HUES64 (cell line): ENCODE data around the gene CX3CL1.
A peak's percentile ranks its signal among the peaks of the same experiment; 100 is the strongest.

Source experiments
- H3K27ac ChIP-seq: 2 replicates; pipeline ENCODE4 v1.7.0; 2013; ENCODE audit warnings: low read depth, low read length, inconsistent platforms
- H3K27me3 ChIP-seq: 2 replicates; pipeline ENCODE4 v1.6.1; 2013; ENCODE audit warnings: mild to moderate bottlenecking, low read length; ENCODE audit not compliant: insufficient read depth
- H3K36me3 ChIP-seq: 2 replicates; pipeline ENCODE4 v1.6.1; 2013; ENCODE audit warnings: mild to moderate bottlenecking, low read length; ENCODE audit not compliant: insufficient read depth
- H3K4me1 ChIP-seq: 2 replicates; pipeline ENCODE4 v1.6.1; 2013; ENCODE audit warnings: mild to moderate bottlenecking, low read length, moderate library complexity; ENCODE audit not compliant: insufficient read depth
- H3K4me3 ChIP-seq: 2 replicates; pipeline ENCODE4 v1.5.1; 2013; ENCODE audit warnings: mild to moderate bottlenecking, low read length, moderate library complexity
- H3K9ac ChIP-seq: 2 replicates; pipeline ENCODE4 v1.6.1; 2013; ENCODE audit warnings: mild to moderate bottlenecking, low read depth, low read length
- H3K9me3 ChIP-seq: 2 replicates; pipeline ENCODE4 v1.6.1; 2013; ENCODE audit warnings: low read depth, low read length; ENCODE audit not compliant: insufficient read depth
- WGBS: fragments of 150-250, 120-280 bp; methylation state at CpG from one replicate; pipeline ENCODE4 v1.1.7; 2013; ENCODE audit warnings: missing lambda C conversion rate; 5-methylcytosine and 5-hydroxymethylcytosine counted together

The CX3CL1 gene

GRCh38 chr16:57358086-57358420, 14.2 kb upstream of the CX3CL1 start:
- 92% methylated on average over 7 of the region's 7 CpGs for WGBS
- no peaks in the 10 kb centered on the region for H3K9me3 ChIP-seq
- no peak overlapping the region for H3K27ac ChIP-seq
- no peaks in the 10 kb centered on the region for H3K4me1 ChIP-seq
- peaks cover 2% of the 10 kb centered on the region; the same call in 1 of the 2 replicates for H3K27me3 ChIP-seq
- no peak overlapping the region for H3K4me3 ChIP-seq
- H3K36me3 ChIP-seq = no peaks in the 10 kb centered on the region
- no peak overlapping the region for H3K9ac ChIP-seq

- H3K27me3 ChIP-seq = peaks cover 2% of the 10 kb centered on the region; the same call in 1 of the 2 replicates
- H3K4me3 ChIP-seq = no peak within 1 kb of the TSS
- H3K4me1 ChIP-seq = no peaks in the 10 kb centered on the region
- H3K27ac ChIP-seq = no peak within 1 kb of the TSS
- H3K36me3 ChIP-seq = no peaks in the 10 kb centered on the region
- H3K9me3 ChIP-seq = no peaks in the 10 kb centered on the region
- WGBS = 87% methylated on average over 9 of the region's 9 CpGs
- H3K9ac ChIP-seq = no peak within 1 kb of the TSS
Measured at GRCh38 chr16:57358527-57359095, 13.7 kb upstream of the CX3CL1 start, which contains the start of gene CCL22. TSS of gene CCL22 (plus strand) at chr16:57358783. CDS start at chr16:57358817, 34 bp downstream.

GRCh38 chr16:57360321-57360935, 11.9 kb upstream of the CX3CL1 start:
- Histone ChIP-seq H3K4me1 (no peaks in the 10 kb centered on the region), H3K4me3 (no peak overlapping the region), H3K36me3 (no peaks in the 10 kb centered on the region), H3K27ac (no peak overlapping the region), H3K9ac (no peak overlapping the region), H3K9me3 (no peaks in the 10 kb centered on the region), H3K27me3 (peaks cover 2% of the 10 kb centered on the region; the same call in 1 of the 2 replicates)
- WGBS = 95% methylated on average over 16 of the region's 16 CpGs

- Histone ChIP-seq H3K4me3 (no peak overlapping the region), H3K27ac (no peak overlapping the region), H3K27me3 (no peaks in the 10 kb centered on the region), H3K36me3 (no peaks in the 10 kb centered on the region), H3K9me3 (no peaks in the 10 kb centered on the region), H3K9ac (no peak overlapping the region), H3K4me1 (no peaks in the 10 kb centered on the region)
- 89% methylated on average over 4 of the region's 4 CpGs for WGBS
Measured at GRCh38 chr16:57361404-57361803, 10.9 kb upstream of the CX3CL1 start.

- no peak overlapping the region for H3K27ac ChIP-seq
- no peaks in the 10 kb centered on the region for H3K27me3 ChIP-seq
- no peak overlapping the region for H3K4me3 ChIP-seq
- 92% methylated on average over 3 of the region's 3 CpGs for WGBS
- no peaks in the 10 kb centered on the region for H3K36me3 ChIP-seq
- H3K9me3 ChIP-seq = no peaks in the 10 kb centered on the region
- H3K9ac ChIP-seq = no peak overlapping the region
- no peaks in the 10 kb centered on the region for H3K4me1 ChIP-seq
Measured at GRCh38 chr16:57364143-57364542, 8.1 kb upstream of the CX3CL1 start.

GRCh38 chr16:57366544-57367040, 5.7 kb upstream of the CX3CL1 start:
- WGBS = 86% methylated on average over 6 of the region's 6 CpGs
- H3K27me3 ChIP-seq = no peaks in the 10 kb centered on the region
- H3K9ac ChIP-seq = no peak overlapping the region
- H3K36me3 ChIP-seq = no peaks in the 10 kb centered on the region
- H3K4me3 ChIP-seq = no peak overlapping the region
- no peak overlapping the region for H3K27ac ChIP-seq
- no peaks in the 10 kb centered on the region for H3K9me3 ChIP-seq
- no peaks in the 10 kb centered on the region for H3K4me1 ChIP-seq

GRCh38 chr16:57367116-57367752, 5.1 kb upstream of the CX3CL1 start:
- Histone ChIP-seq H3K4me1 (no peaks in the 10 kb centered on the region), H3K9me3 (no peaks in the 10 kb centered on the region), H3K27me3 (no peaks in the 10 kb centered on the region), H3K36me3 (no peaks in the 10 kb centered on the region), H3K9ac (no peak overlapping the region), H3K27ac (no peak overlapping the region), H3K4me3 (no peak overlapping the region)
- WGBS = 92% methylated on average over 5 of the region's 7 CpGs

GRCh38 chr16:57371494-57372371, 557 bp upstream of the CX3CL1 start:
- no peaks in the 10 kb centered on the region for H3K9me3 ChIP-seq
- peaks cover 16% of the 10 kb centered on the region for H3K4me1 ChIP-seq
- H3K27me3 ChIP-seq = no peaks in the 10 kb centered on the region
- WGBS = 80% methylated on average over 15 of the region's 15 CpGs
- no peak overlapping the region for H3K9ac ChIP-seq
- H3K27ac ChIP-seq = no peak overlapping the region
- H3K36me3 ChIP-seq = no peaks in the 10 kb centered on the region
- H3K4me3 ChIP-seq = no peak overlapping the region

GRCh38 chr16:57373117-57373947, 1.0 kb downstream of the CX3CL1 start:
- H3K4me3 ChIP-seq = peak overlapping the region; percentile 49; the same call in 1 of the 2 replicates
- H3K9me3 ChIP-seq = no peaks in the 10 kb centered on the region
- no peak overlapping the region for H3K27ac ChIP-seq
- no peaks in the 10 kb centered on the region for H3K27me3 ChIP-seq
- 69% methylated on average over 9 of the region's 9 CpGs for WGBS
- no peaks in the 10 kb centered on the region for H3K36me3 ChIP-seq
- peaks cover 22% of the 10 kb centered on the region for H3K4me1 ChIP-seq
- H3K9ac ChIP-seq = no peak overlapping the region

- Histone ChIP-seq H3K9me3 (no peaks in the 10 kb centered on the region), H3K4me1 (peaks cover 22% of the 10 kb centered on the region), H3K27ac (no peak overlapping the region), H3K4me3 (no peak overlapping the region), H3K9ac (no peak overlapping the region), H3K27me3 (no peaks in the 10 kb centered on the region), H3K36me3 (no peaks in the 10 kb centered on the region)
- 79% methylated on average over 7 of the region's 9 CpGs for WGBS
Measured at GRCh38 chr16:57374067-57374534, 1.8 kb downstream of the CX3CL1 start.
